ENCODE data around the gene MACROD2. TPM values are rescaled to one million over a fixed set of nuclear protein-coding genes. Genes with fewer than 3 reads are reported as not detected.

MACROD2 gene
- total RNA-seq, 1 donor from 2014 or later = 2.4 TPM

DNA sequence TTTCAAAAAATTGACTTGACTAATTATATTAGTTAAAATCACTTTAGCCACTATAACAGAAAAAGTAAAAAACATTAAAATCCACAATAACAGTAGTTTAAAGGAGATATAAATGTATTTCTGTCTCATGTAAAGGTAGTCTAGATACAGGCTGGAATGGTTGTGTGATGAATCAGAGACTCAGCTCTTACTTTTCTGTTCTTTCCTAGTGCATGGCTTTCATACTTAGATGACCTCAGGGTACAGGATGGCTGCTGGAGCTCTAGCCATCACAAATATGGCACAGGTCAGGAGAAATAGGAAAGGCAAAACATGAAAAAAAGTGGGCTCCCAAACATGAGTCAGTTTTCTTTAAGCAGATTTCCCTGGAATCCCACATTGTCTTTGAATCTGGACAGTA, 499.8 kb downstream of the MACROD2 start:
- no peaks in the 10 kb centered on the region for H3K36me3 Mint-ChIP-seq (ENCODE audit: low read depth, unreplicated experiment)
- H3K27me3 ChIP-seq (ENCODE audit: insufficient read depth, low read length) = no peaks in the 10 kb centered on the region
- H3K27ac ChIP-seq (ENCODE audit: low read depth, low read length) = no peak overlapping the region
- H3K4me1 ChIP-seq (ENCODE audit: insufficient read depth, low read length) = no peaks in the 10 kb centered on the region
- FAIRE-seq = no peak
- H3K4me1 Mint-ChIP-seq (ENCODE audit: low read depth, unreplicated experiment) = peaks cover 7% of the 10 kb centered on the region
- H3K9me3 Mint-ChIP-seq (ENCODE audit: unreplicated experiment) = peaks cover 4% of the 10 kb centered on the region
- TF ChIP-seq, protein P1, sequence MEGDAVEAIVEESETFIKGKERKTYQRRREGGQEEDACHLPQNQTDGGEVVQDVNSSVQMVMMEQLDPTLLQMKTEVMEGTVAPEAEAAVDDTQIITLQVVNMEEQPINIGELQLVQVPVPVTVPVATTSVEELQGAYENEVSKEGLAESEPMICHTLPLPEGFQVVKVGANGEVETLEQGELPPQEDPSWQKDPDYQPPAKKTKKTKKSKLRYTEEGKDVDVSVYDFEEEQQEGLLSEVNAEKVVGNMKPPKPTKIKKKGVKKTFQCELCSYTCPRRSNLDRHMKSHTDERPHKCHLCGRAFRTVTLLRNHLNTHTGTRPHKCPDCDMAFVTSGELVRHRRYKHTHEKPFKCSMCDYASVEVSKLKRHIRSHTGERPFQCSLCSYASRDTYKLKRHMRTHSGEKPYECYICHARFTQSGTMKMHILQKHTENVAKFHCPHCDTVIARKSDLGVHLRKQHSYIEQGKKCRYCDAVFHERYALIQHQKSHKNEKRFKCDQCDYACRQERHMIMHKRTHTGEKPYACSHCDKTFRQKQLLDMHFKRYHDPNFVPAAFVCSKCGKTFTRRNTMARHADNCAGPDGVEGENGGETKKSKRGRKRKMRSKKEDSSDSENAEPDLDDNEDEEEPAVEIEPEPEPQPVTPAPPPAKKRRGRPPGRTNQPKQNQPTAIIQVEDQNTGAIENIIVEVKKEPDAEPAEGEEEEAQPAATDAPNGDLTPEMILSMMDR (IDR thresholded peaks at IDR 0.05; ENCODE audit: insufficient read depth, low read depth, low read length) = no peak
- no peak for TF ChIP-seq EZH2 (IDR thresholded peaks at IDR 0.05; ENCODE audit: insufficient read depth, low read length)
- no peaks in the 10 kb centered on the region for H4K20me1 ChIP-seq (ENCODE audit: insufficient read depth, low read length)
- no peak overlapping the region for H3K9ac ChIP-seq (ENCODE audit: low read length)
- H3K4me3 Mint-ChIP-seq (ENCODE audit: unreplicated experiment) = no peak overlapping the region
- no peaks in the 10 kb centered on the region for H3K79me2 ChIP-seq (ENCODE audit: insufficient read depth, low read length)
- H3K9me3 ChIP-seq (ENCODE audit: insufficient read depth, low read depth, low read length) = no peaks in the 10 kb centered on the region
- DNase-seq (ENCODE audit: low read depth) = no peak
- no peaks in the 10 kb centered on the region for H3K36me3 ChIP-seq (ENCODE audit: insufficient read depth, low read length)
- H3K27me3 Mint-ChIP-seq (ENCODE audit: low read depth, unreplicated experiment) = no peaks in the 10 kb centered on the region
- no peak overlapping the region for H2AFZ ChIP-seq (ENCODE audit: low read depth, low read length)
- no peak overlapping the region for H3K4me3 ChIP-seq (ENCODE audit: insufficient read depth, low read depth, low read length)
- H3K27ac Mint-ChIP-seq (ENCODE audit: unreplicated experiment) = no peak overlapping the region
- H3K4me2 ChIP-seq (ENCODE audit: low read length) = no peak overlapping the region

DNA sequence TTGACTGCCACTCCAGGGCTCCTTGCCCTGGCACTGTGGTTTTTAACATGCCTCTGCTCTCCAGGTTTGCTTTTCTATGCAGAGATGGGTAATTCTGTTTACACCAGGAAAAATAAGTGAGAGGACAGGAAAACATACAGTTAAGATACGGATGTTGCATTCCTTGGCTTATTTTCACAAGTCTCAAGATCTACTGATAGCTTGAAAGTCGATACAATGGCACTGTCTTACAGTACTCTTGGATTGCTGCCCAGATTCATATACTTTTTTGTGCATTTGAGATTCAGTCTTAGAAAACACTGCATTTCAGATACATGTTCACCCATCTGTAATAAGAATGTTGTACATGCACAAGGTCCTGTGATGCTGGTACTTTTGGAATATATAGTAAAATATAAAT, 501.7 kb downstream of the MACROD2 start:
- no peak overlapping the region for H2AFZ ChIP-seq (ENCODE audit: low read depth, low read length)
- no peak for DNase-seq (ENCODE audit: low read depth)
- H3K27ac ChIP-seq (ENCODE audit: low read depth, low read length) = no peak overlapping the region
- H3K79me2 ChIP-seq (ENCODE audit: insufficient read depth, low read length) = no peaks in the 10 kb centered on the region
- H3K4me1 ChIP-seq (ENCODE audit: insufficient read depth, low read length) = no peaks in the 10 kb centered on the region
- Mint-ChIP-seq H3K27me3 (ENCODE audit: low read depth, unreplicated experiment) (no peaks in the 10 kb centered on the region), H3K4me3 (ENCODE audit: unreplicated experiment) (no peak overlapping the region), H3K9me3 (ENCODE audit: unreplicated experiment) (peaks cover 4% of the 10 kb centered on the region), H3K27ac (ENCODE audit: unreplicated experiment) (no peak overlapping the region), H3K36me3 (ENCODE audit: low read depth, unreplicated experiment) (no peaks in the 10 kb centered on the region), H3K4me1 (ENCODE audit: low read depth, unreplicated experiment) (peaks cover 7% of the 10 kb centered on the region)
- no peak overlapping the region for H3K4me3 ChIP-seq (ENCODE audit: insufficient read depth, low read depth, low read length)
- no peak overlapping the region for H3K4me2 ChIP-seq (ENCODE audit: low read length)
- no peaks in the 10 kb centered on the region for H3K27me3 ChIP-seq (ENCODE audit: insufficient read depth, low read length)
- TF ChIP-seq EZH2 (IDR thresholded peaks at IDR 0.05; ENCODE audit: insufficient read depth, low read length) = no peak
- TF ChIP-seq, protein P1 (IDR thresholded peaks at IDR 0.05; ENCODE audit: insufficient read depth, low read depth, low read length) = no peak
- FAIRE-seq = no peak
- H4K20me1 ChIP-seq (ENCODE audit: insufficient read depth, low read length) = no peaks in the 10 kb centered on the region
- H3K36me3 ChIP-seq (ENCODE audit: insufficient read depth, low read length) = no peaks in the 10 kb centered on the region
- no peak overlapping the region for H3K9ac ChIP-seq (ENCODE audit: low read length)
- no peaks in the 10 kb centered on the region for H3K9me3 ChIP-seq (ENCODE audit: insufficient read depth, low read depth, low read length)

DNA sequence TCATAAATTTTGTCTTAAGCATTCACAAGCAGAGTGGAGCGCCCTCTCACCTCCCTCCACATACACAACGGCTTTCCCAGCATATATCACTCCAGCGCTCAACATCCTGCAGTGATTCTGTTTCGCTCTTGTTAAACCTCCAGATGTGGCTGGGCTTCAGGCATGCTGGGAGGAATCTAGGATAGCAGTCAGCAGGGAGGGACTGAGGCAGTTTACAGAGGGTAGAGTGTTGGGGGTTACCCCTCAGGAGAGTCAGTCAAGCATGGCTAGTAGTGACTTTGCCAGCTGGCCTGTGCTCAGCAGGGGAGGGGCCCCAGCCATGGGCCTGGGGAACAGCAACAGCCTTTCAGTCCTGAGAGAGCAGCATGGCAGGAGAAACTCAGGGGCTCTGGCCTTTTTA, 503.5 kb downstream of the MACROD2 start:
- H3K4me3 Mint-ChIP-seq (ENCODE audit: unreplicated experiment) = no peak overlapping the region
- FAIRE-seq = no peak
- peaks cover 3% of the 10 kb centered on the region for H3K27me3 Mint-ChIP-seq (ENCODE audit: low read depth, unreplicated experiment)
- DNase-seq (ENCODE audit: low read depth) = no peak
- Histone ChIP-seq H4K20me1 (ENCODE audit: insufficient read depth, low read length) (no peaks in the 10 kb centered on the region), H3K79me2 (ENCODE audit: insufficient read depth, low read length) (no peaks in the 10 kb centered on the region), H3K4me3 (ENCODE audit: insufficient read depth, low read depth, low read length) (no peak overlapping the region), H3K9ac (ENCODE audit: low read length) (no peak overlapping the region), H3K27me3 (ENCODE audit: insufficient read depth, low read length) (no peaks in the 10 kb centered on the region), H3K27ac (ENCODE audit: low read depth, low read length) (no peak overlapping the region), H3K4me1 (ENCODE audit: insufficient read depth, low read length) (no peaks in the 10 kb centered on the region), H3K4me2 (ENCODE audit: low read length) (no peak overlapping the region), H2AFZ (ENCODE audit: low read depth, low read length) (no peak overlapping the region), H3K9me3 (ENCODE audit: insufficient read depth, low read depth, low read length) (no peaks in the 10 kb centered on the region), H3K36me3 (ENCODE audit: insufficient read depth, low read length) (no peaks in the 10 kb centered on the region)
- H3K27ac Mint-ChIP-seq (ENCODE audit: unreplicated experiment) = no peak overlapping the region
- H3K9me3 Mint-ChIP-seq (ENCODE audit: unreplicated experiment) = peaks cover 4% of the 10 kb centered on the region
- no peaks in the 10 kb centered on the region for H3K36me3 Mint-ChIP-seq (ENCODE audit: low read depth, unreplicated experiment)
- TF ChIP-seq, protein P1 (IDR thresholded peaks at IDR 0.05; ENCODE audit: insufficient read depth, low read depth, low read length) = no peak
- TF ChIP-seq EZH2 (IDR thresholded peaks at IDR 0.05; ENCODE audit: insufficient read depth, low read length) = no peak
- peaks cover 7% of the 10 kb centered on the region for H3K4me1 Mint-ChIP-seq (ENCODE audit: low read depth, unreplicated experiment)
